ENCODE results near the gene MGST2.

The MGST2 gene

DNA sequence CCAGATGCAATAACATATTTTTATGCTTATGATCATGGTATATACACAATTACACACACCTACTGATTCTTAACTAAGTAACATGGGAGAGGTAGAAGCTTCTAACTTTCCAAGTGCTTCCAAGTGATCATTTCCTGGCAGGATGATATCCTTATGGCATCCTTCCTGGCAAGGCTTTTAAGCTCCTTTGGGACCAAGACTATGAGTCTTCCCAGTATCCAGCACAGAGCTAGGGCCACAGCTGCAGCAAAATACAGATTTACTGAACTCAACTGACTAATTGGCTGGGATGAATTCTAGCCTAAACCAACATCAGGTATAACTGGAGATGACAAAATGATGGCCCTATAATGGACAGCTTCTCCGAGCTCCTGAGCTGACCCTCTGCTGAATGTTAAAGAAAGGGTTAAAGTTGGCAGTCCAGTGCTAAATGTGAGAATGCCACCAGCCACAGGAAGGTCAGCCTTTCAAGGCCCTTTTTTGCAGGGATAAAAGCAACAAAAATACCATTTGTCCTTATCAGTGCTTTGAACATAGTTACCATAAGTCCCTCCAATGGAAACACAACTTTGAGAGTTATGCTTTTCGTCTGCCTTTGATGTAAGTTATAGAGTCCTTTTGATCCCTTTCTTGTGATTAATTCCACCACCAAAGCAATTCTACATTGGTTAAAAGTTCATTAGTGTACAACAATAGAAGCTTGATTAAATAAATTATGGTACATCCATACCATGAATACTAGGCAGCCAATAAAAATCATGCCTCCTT lies 73.4 kb downstream of the MGST2 start:
- ATAC-seq (ENCODE audit: low read depth) (no peak), DNase-seq (ENCODE audit: low spot score in 2 of 2) (no peak)
- Mint-ChIP-seq H3K9me3 (no peaks in the 10 kb centered on the region), H3K27me3 (peaks cover 12% of the 10 kb centered on the region), H3K4me1 (peaks cover 9% of the 10 kb centered on the region), H3K4me3 (no peak overlapping the region), H3K36me3 (no peaks in the 10 kb centered on the region), H3K27ac (no peak overlapping the region)

DNA sequence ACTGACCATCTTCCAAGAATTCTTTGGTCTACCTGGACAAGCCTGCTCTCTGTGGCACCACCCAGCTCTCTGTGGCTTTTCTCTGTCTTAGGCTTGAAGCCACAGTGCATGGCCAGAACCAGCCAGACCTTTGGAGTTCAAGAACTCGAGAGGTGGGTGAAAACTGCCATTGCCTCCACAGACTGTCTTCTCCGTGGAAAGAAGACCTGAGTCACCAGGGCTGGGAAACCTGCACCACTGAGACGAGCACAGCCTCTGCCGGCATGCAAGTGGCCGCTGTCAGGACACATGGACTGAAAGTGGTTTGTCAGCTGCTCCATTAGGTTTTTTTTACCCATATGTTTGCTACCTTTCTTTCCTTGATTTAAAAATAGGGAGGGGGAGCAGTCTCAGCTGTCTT lies 74.5 kb downstream of the MGST2 start:
- Mint-ChIP-seq H3K36me3 (no peaks in the 10 kb centered on the region), H3K4me3 (no peak overlapping the region), H3K4me1 (peaks cover 1% of the 10 kb centered on the region), H3K9me3 (no peaks in the 10 kb centered on the region), H3K27ac (no peak overlapping the region), H3K27me3 (peaks cover 11% of the 10 kb centered on the region)
- DNase-seq (ENCODE audit: low spot score in 2 of 2) (no peak), ATAC-seq (ENCODE audit: low read depth) (no peak)

DNA sequence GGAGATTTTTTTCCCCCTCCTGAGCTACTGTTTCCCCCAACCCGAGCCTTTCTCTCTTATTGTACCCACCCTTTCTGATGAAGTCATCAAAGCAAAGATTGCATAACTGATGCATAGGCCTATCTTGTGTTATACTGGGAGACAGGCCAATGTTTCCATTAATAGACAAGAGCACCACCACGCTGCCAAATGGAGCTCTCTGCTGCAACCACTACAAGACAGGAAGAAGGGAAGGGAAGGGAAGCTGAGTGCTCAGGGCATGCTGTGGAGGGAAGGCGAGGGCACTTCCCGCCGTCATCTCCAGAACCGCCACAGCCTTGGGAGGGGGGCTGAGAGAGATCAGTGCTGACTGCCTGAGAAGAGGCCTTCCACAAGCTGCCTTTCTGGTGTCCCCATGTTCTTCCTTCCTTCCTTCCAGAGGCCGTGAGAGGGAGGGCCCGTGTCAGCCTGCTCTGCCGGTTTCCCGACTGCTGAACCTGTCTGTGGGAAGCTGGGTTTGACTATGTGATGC lies 75.0 kb downstream of the MGST2 start:
- ATAC-seq (ENCODE audit: low read depth), result no peak
- no peak overlapping the region for H3K27ac Mint-ChIP-seq
- no peaks in the 10 kb centered on the region for H3K36me3 Mint-ChIP-seq
- no peak overlapping the region for H3K4me3 Mint-ChIP-seq
- no peaks in the 10 kb centered on the region for H3K9me3 Mint-ChIP-seq
- no peaks in the 10 kb centered on the region for H3K4me1 Mint-ChIP-seq
- no peak for DNase-seq (ENCODE audit: low spot score in 2 of 2)
- peaks cover 12% of the 10 kb centered on the region for H3K27me3 Mint-ChIP-seq

DNA sequence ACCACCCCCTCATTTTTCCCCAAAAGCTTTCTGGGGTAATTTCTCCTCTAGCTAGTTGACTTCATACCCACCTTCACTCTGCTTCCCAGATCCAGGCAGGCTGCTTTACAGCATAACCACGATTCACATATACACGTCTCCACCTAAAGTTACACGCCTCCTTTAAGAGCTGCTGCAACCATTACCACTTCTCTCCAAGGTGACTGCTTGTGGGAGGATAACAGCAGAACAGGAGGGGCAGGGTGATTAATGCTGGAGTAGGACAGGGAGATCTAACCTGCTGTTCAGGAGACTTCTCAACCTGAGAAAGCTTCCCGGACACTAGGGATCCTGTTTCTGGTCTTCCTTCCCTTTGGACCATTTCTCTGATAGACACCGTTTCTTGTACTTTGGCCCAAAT lies 77.4 kb downstream of the MGST2 start:
- ATAC-seq (ENCODE audit: low read depth) (no peak), DNase-seq (ENCODE audit: low spot score in 2 of 2) (no peak)
- Mint-ChIP-seq H3K4me1 (no peaks in the 10 kb centered on the region), H3K27ac (no peak overlapping the region), H3K36me3 (no peaks in the 10 kb centered on the region), H3K4me3 (no peak overlapping the region), H3K9me3 (no peaks in the 10 kb centered on the region), H3K27me3 (peaks cover 5% of the 10 kb centered on the region)

DNA sequence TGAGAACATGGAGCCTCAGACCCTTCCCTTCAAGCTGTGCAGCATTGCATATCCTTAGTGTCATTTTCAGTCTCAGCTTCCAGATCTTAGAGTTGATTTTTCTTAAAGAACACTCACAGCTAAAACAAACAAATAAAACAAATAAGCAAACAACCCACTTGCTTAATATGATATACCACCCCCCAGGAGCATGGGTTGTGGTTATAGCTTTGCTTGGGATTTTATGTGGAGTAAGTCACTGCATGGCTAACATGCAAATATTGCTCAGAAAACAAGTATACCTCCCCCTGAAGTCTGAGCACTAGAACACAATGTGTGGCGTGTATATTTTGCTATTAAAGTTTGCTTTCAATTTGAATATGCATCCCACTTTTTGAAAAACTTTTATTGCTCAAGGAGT lies 78.6 kb downstream of the MGST2 start:
- Mint-ChIP-seq H3K4me3 (no peak overlapping the region), H3K4me1 (no peaks in the 10 kb centered on the region), H3K27ac (no peak overlapping the region), H3K27me3 (peaks cover 5% of the 10 kb centered on the region), H3K9me3 (no peaks in the 10 kb centered on the region), H3K36me3 (no peaks in the 10 kb centered on the region)
- ATAC-seq (ENCODE audit: low read depth) (no peak), DNase-seq (ENCODE audit: low spot score in 2 of 2) (no peak)

DNA sequence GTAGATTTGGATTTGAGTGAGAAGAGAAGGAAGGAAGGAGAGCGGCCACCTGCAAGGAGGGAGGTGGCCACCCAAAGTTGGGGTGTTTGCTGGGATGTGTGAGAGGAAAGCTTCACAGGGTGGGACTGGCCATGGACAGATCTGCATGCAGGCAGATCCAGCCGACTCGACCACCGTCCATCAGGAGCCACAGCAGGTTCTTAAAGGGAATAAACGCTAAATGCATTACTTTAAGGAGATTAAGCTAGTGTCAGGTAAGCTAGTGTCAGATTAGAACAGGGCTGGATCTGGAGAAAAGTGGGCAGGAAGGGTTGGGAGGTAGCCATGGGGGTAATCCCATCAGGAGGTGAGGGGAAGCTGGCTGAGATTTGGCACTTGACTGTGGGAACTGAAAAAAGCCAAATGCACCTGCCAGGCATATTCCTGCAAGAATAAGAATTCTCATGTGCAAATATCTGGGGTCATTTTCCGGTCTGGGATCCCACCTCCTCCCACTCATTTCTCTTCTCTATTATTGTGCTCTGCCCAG lies 79.6 kb downstream of the MGST2 start:
- H3K4me3 Mint-ChIP-seq, result no peak overlapping the region
- H3K27me3 Mint-ChIP-seq, result peaks cover 5% of the 10 kb centered on the region
- H3K9me3 Mint-ChIP-seq, result no peaks in the 10 kb centered on the region

DNA sequence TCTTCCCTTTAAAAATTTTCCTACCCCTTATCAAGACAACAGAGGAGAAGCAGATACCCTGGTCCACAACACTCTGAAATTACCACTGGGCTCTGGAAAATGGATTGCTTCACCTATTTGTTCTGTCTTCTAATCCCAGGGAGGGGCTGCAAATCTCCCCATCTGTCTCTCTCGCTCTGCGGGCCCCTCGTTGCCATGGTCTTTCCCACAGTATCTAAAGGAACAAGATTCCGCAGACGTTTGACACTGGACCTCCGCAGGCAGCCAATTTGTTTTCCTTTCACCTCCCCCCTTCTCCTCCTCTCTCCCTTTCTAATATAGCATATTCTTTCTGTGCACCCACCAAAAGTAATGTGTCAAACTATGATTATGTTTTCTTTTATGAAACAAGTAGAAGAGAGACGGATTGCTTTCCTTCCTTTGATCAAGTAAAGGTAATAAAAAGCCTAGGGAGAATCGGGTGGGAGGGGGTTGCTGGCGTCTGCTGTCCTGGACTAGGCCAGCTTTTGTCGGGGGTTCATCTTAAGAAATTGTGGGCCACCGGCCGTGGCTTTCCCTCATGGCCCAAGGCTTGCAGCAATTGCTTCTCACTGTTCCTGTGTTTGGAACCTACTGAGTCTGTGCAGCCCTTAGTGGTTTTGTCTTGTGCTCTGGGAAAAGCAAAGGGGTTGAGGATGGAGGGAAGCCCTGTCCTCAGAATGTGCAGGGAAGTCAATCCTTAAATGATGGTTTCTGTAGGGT lies 81.0 kb downstream of the MGST2 start:
- Mint-ChIP-seq H3K4me1 (no peaks in the 10 kb centered on the region), H3K4me3 (no peak overlapping the region), H3K36me3 (no peaks in the 10 kb centered on the region), H3K9me3 (no peaks in the 10 kb centered on the region), H3K27me3 (peaks cover 5% of the 10 kb centered on the region), H3K27ac (no peak overlapping the region)
- no peak for ATAC-seq (ENCODE audit: low read depth)
- DNase-seq (ENCODE audit: low spot score in 2 of 2), result no peak

More for the DNA sequence above, 79.6 kb downstream of the MGST2 start:
- H3K36me3 Mint-ChIP-seq, result no peaks in the 10 kb centered on the region
- H3K4me1 Mint-ChIP-seq, result no peaks in the 10 kb centered on the region
- no peak overlapping the region for H3K27ac Mint-ChIP-seq
- DNase-seq (ENCODE audit: low spot score in 2 of 2) (no peak), ATAC-seq (ENCODE audit: low read depth) (no peak)

DNA sequence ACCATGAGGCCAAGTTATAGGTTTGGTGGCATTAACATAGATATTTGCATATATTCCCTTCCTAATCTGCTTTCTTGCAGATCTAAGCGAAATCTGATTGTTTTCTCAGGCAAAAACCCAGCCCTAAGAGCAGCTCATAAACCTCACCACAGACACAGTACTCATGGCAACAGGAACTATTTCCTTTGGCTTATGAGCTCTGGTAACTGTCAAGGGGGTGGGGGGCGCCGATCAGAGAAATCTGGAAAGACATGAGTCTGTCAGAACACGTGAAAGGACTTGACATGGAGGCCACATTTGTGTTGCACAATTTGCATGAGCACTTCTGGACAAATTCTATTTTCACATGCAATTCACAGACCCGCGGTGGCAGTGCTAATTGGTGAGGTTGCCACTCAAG lies 83.7 kb downstream of the MGST2 start:
- Mint-ChIP-seq H3K27me3 (peaks cover 5% of the 10 kb centered on the region), H3K27ac (no peak overlapping the region), H3K4me3 (no peak overlapping the region), H3K36me3 (no peaks in the 10 kb centered on the region), H3K4me1 (no peaks in the 10 kb centered on the region), H3K9me3 (no peaks in the 10 kb centered on the region)
- ATAC-seq (ENCODE audit: low read depth) (no peak), DNase-seq (ENCODE audit: low spot score in 2 of 2) (no peak)

DNA sequence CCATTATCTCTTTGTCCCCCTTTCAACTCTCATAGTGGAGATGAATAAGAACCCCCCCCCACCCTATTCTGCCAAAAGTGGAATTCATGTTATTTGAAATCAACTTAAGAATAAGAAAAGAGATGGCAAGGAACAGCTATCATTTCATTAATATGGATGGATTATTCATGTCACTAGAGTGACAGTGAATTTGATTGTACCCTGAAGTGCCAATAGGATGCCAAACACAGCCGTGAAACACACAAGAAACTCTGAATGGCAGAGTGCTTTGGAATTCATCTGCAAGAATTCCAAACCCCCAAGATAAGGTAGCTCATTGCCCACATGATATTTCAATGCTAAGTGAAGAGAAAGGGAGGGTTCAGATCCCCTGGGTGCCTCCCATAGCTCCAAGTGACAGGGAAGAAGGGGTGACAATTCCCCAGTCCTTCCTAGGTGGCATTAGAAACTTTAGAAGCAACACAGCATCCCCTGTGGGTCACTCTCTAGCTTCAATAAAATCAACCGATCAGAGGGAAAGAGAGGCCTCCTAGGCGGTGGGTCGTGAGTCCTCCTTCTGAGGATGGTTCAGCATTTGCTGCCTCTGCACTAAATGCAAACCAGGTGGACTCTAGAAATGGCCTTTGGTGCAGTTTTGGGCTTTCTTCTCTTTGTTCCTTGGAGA lies 84.3 kb downstream of the MGST2 start:
- Mint-ChIP-seq H3K4me1 (no peaks in the 10 kb centered on the region), H3K36me3 (no peaks in the 10 kb centered on the region), H3K4me3 (no peak overlapping the region), H3K27ac (no peak overlapping the region), H3K9me3 (no peaks in the 10 kb centered on the region), H3K27me3 (peaks cover 3% of the 10 kb centered on the region)
- no peak for DNase-seq (ENCODE audit: low spot score in 2 of 2)
- ATAC-seq (ENCODE audit: low read depth), result no peak

DNA sequence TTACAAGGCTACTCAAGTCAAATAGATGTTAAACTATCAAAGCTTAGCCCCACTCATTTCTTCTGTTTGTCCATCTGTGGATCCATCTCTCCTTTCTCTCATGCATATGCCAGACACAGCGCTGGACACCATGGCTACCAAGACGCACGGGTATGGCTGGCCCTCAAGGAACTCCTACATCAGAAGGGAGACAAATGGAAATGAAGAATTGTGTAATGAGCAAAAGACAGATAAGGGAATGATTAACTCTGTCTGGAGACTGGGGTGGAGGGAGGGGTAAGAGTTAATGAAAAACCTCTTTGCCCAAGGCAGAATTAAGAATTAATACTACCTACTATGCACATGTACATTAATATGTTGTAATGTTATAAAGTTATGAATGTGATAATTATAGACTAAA lies 88.1 kb downstream of the MGST2 start:
- Mint-ChIP-seq H3K4me1 (no peaks in the 10 kb centered on the region), H3K9me3 (no peaks in the 10 kb centered on the region), H3K36me3 (no peaks in the 10 kb centered on the region), H3K27me3 (peaks cover 10% of the 10 kb centered on the region), H3K27ac (no peak overlapping the region), H3K4me3 (no peak overlapping the region)
- ATAC-seq (ENCODE audit: low read depth), result no peak
- no peak for DNase-seq (ENCODE audit: low spot score in 2 of 2)

Measured in memory B cell (primary cell).